Testis (tissue), 3 donors: Measurements from ENCODE around the gene KIT. TPM values are rescaled to one million over a fixed set of nuclear protein-coding genes. Genes with fewer than 3 reads are reported as not detected.

Source experiments
- DNase-seq: peaks from one replicate; pipeline ENCODE4 v3.0.0-alpha.2; 2019
- H3K27ac ChIP-seq, 2 donors: fragments of 200-600 bp; sonication (generic); one replicate each; pipeline ENCODE4 v1.5.1; 2019
- H3K27me3 ChIP-seq: fragments of 200-600 bp; sonication (generic); one replicate; pipeline ENCODE4 v1.5.1; 2019
- H3K36me3 ChIP-seq: fragments of 200-600 bp; sonication (generic); one replicate; pipeline ENCODE4 v1.5.1; 2017; ENCODE audit warnings: low read depth; ENCODE audit errors: missing control alignments
- H3K4me1 ChIP-seq: fragments of 200-600 bp; sonication (generic); one replicate; pipeline ENCODE4 v1.5.1; 2019
- H3K4me3 ChIP-seq, 2 donors: fragments of 200-600 bp; sonication (generic); one replicate each; pipeline ENCODE4 v1.5.1; 2017 to 2019
- H3K9me3 ChIP-seq: fragments of 200-600 bp; sonication (generic); one replicate; pipeline ENCODE4 v1.5.1; 2017
- POLR2A ChIP-seq: fragments of 450-650 bp; IDR thresholded peaks from one replicate; pipeline ENCODE4 v1.6.1; 2017; ENCODE audit warnings: antibody characterized with exemption, mild to moderate bottlenecking, moderate library complexity
- WGBS, 2 donors: methylation state at CpG; one replicate each; pipeline ENCODE4 v1.1.5; 2018; 5-methylcytosine and 5-hydroxymethylcytosine counted together
- intact Hi-C: fragments of 100-400 bp; cut with DNase I; formaldehyde crosslinking; loops from one replicate; pipeline ENCODE4 v1.15.1; 2023; ENCODE audit warnings: low total_unique reads
- polyA plus RNA-seq: library from polyadenylated mRNA; stranded (reverse); fragments of 350-450 nt; fragmentation: Illumina TruSeq; extraction: RNeasy Lipid Tissue Mini Kit (QIAGEN cat#74804); gene quantifications from one replicate; pipeline ENCODE4 v1.2.3, GENCODE V29; 2014; ENCODE audit warnings: low read depth, low replicate concordance; ENCODE audit not compliant: insufficient read depth
- total RNA-seq, 2 donors: library from RNA; depleted of rRNA; stranded (reverse); fragments of >200 nt; gene quantifications; one replicate each; pipeline ENCODE4 v1.2.3, GENCODE V29; 2016
- TF ChIP-seq, protein P1 (sequence below), 3 experiments: fragments of 450-650 bp in 2 of 3; fragments of 200-600 bp in 1 of 3; sonication (generic) in 1 of 3; IDR thresholded peaks; one replicate each; pipeline ENCODE4 v1.5.1; 2016 to 2019; ENCODE audit warnings: antibody characterized with exemption in 3 of 3, mild to moderate bottlenecking in 2 of 3, moderate library complexity in 1 of 3

Gene KIT
- total and polyA plus RNA-seq, 3 donors from 2014 or later = 10.6 to 15.2 (median 10.7) TPM

- DNase-seq = no peak
- Histone ChIP-seq H3K4me1 (no peaks in the 10 kb centered on the region), H3K27ac (no peak overlapping the region), H3K4me3 (no peak overlapping the region), H3K9me3 (no peaks in the 10 kb centered on the region), H3K27me3 (no peaks in the 10 kb centered on the region), H3K36me3 (no peaks in the 10 kb centered on the region)
- intact Hi-C loops = no loop called here
- TF ChIP-seq POLR2A = no peak
- TF ChIP-seq, protein P1, sequence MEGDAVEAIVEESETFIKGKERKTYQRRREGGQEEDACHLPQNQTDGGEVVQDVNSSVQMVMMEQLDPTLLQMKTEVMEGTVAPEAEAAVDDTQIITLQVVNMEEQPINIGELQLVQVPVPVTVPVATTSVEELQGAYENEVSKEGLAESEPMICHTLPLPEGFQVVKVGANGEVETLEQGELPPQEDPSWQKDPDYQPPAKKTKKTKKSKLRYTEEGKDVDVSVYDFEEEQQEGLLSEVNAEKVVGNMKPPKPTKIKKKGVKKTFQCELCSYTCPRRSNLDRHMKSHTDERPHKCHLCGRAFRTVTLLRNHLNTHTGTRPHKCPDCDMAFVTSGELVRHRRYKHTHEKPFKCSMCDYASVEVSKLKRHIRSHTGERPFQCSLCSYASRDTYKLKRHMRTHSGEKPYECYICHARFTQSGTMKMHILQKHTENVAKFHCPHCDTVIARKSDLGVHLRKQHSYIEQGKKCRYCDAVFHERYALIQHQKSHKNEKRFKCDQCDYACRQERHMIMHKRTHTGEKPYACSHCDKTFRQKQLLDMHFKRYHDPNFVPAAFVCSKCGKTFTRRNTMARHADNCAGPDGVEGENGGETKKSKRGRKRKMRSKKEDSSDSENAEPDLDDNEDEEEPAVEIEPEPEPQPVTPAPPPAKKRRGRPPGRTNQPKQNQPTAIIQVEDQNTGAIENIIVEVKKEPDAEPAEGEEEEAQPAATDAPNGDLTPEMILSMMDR (IDR thresholded peaks at IDR 0.05) = no peak
Observed at GRCh38 chr4:54767376-54767775, 109.6 kb downstream of the KIT start.

DNA sequence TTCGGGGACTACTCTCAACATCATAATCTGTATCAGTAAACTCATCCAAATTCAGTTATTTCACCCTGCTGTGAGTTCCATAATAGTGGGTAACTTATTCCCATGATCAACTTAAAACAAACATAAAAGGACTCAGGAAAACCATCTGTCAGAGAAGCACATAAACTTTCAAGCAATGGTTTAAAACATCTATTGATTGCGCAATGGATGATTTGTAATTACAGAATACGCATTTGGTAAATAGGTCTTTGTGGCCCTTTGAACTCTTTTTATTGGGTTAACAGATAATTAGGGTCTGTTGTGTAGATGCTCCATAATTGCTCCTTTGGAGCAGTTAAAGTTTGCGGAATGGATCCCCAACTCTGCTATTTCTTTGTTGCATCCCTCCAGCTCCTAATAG, 115.3 kb downstream of the KIT start:
- intact Hi-C loops = no loop called here
- no peak for TF ChIP-seq POLR2A
- TF ChIP-seq, protein P1 (IDR thresholded peaks at IDR 0.05) = no peak
- no peak for DNase-seq
- Histone ChIP-seq H3K9me3 (no peaks in the 10 kb centered on the region), H3K4me3 (no peak overlapping the region), H3K27me3 (no peaks in the 10 kb centered on the region), H3K36me3 (no peaks in the 10 kb centered on the region), H3K27ac (no peak overlapping the region), H3K4me1 (no peaks in the 10 kb centered on the region)
- WGBS, 2 donors = 96% methylated on average over 4 of the region's 4 CpGs

DNA sequence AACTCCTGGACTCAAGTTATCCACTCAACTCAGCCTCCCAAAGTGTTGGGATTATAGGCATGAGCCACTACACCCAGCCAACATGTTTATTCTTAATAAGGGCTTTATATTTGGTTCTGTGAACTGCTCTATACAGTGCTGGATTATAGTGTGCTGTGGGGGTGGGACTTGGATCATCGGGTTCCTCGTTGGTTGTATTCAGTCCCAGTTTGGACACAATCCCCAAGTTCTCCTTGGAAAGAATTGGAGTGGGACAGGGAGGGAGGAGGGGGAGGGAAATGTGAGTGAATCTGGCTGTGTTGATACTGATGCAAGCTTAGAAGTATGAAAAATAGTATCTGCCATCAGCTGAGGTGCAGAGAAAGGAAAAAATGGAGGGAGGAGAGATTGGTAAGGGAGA, 121.3 kb downstream of the KIT start:
- Histone ChIP-seq H3K27ac (no peak overlapping the region), H3K4me1 (no peaks in the 10 kb centered on the region), H3K36me3 (no peaks in the 10 kb centered on the region), H3K27me3 (no peaks in the 10 kb centered on the region), H3K9me3 (no peaks in the 10 kb centered on the region), H3K4me3 (no peak overlapping the region)
- no peak for TF ChIP-seq POLR2A
- TF ChIP-seq, protein P1 (IDR thresholded peaks at IDR 0.05) = no peak
- DNase-seq = no peak
- 52 to 70% methylated on average over 2 of the region's 2 CpGs for WGBS, 2 donors
- intact Hi-C loops = no loop called here

DNA sequence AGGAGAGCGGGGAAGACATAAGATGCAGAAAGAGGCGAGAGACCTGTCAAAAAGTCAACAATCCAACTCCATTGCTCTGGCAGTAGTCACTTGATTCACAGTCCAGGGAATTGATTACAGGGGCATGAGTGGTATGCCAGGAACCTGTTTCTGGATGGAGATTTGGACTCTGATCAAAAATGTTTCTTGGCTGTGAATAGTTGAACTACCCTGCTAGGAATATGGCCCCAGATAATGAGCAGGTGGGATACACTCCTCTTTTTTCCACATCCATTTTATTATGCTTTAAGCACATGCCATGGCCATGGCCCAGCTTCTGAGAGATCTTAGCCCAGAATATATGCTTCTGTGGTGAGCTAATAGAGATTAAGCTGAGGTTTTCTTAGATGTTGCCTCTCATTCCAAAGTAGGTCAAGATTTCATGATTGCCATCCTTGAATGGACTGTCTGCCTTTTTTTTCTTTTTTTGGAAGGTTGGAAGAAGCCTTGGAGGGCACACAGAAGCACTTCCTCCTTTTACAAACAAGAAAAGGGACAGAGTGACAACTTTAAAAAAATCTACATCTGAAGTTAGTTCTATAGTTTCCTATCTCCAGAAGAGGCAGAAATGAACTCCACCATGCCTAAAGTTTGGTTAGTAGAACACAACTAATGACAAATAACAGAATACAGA, 121.9 kb downstream of the KIT start:
- H3K27me3 ChIP-seq = no peaks in the 10 kb centered on the region
- TF ChIP-seq, protein P1 (IDR thresholded peaks at IDR 0.05) = no peak
- TF ChIP-seq POLR2A = no peak
- H3K27ac ChIP-seq = no peak overlapping the region
- no peak overlapping the region for H3K4me3 ChIP-seq
- no peaks in the 10 kb centered on the region for H3K36me3 ChIP-seq
- DNase-seq = no peak
- H3K4me1 ChIP-seq = no peaks in the 10 kb centered on the region
- 88 to 96% methylated on average over 2 of the region's 2 CpGs for WGBS, 2 donors
- H3K9me3 ChIP-seq = no peaks in the 10 kb centered on the region
- intact Hi-C loops = no loop called here

DNA sequence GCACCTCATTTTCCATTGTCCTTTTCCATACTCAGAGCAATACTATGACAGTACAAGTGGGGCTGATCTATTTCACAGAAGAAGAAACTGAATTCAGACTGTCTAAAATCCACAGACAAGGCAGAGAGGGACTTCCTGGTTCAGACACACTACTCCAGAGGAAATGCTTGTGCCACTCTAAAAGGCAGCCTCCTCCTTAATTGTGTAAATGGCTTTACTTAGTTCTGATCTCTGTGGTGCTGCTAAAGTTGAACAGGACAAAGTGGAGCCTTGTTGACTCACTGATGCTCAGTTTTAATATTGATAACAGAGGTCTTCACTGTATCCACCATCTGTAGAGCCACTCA, 122.4 kb downstream of the KIT start:
- intact Hi-C loops = no loop called here
- Histone ChIP-seq H3K27ac (no peak overlapping the region), H3K9me3 (no peaks in the 10 kb centered on the region), H3K4me1 (no peaks in the 10 kb centered on the region), H3K27me3 (no peaks in the 10 kb centered on the region), H3K4me3 (no peak overlapping the region), H3K36me3 (no peaks in the 10 kb centered on the region)
- no peak for DNase-seq
- no peak for TF ChIP-seq POLR2A
- TF ChIP-seq, protein P1 (IDR thresholded peaks at IDR 0.05) = no peak
